Bone marrow (tissue), 2 donors: ENCODE results near the gene ACP2.

ENCODE experiments used
- DNase-seq, 2 donors: peaks; one replicate each; lab custom pipeline; 2025; lab: John Stamatoyannopoulos, UW

ACP2 gene

GRCh38 chr11:47268448-47269001 is 19.9 kb upstream of the ACP2 start:
- peak in 1 of 2 donors; percentile 67 for DNase-seq

DNA sequence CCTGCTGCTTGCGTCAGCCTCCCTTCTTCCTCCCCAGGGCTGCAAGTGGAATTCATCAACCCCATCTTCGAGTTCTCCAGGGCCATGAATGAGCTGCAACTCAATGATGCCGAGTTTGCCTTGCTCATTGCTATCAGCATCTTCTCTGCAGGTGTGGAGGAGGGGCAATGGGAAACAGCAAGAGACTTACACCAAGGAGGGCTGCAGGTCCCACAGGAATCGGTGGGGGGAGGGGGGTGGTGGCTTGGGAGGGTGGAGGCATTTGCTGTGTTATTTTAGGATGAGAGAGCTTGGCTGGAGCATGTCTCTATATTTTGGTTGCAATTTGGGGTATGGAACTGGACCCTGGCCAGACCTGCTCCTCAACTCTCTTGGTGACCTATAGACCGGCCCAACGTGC is 19.3 kb upstream of the ACP2 start:
- no peak for DNase-seq

DNA sequence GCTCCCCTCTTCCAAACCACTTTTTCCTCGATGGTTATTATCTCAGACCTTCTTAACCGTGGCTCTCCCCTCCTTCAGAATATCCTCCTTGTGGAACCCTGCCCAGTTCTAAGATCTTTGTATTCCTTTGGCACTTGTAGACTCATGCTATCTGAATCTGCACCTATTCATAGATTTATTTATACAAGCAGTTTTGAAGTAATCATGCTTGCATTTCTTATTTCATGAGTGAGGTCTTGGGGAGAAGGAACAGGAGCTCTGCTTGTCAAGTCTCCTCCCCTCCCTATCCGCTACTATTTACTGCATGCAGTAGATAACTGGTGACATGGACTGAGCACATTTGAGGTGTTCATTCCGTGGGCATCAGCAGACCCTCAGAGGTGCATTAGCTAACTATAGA is 15.9 kb upstream of the ACP2 start:
- DNase-seq = no peak

GRCh38 chr11:47264119-47264518 is 15.5 kb upstream of the ACP2 start:
- DNase-seq = no peak

DNA sequence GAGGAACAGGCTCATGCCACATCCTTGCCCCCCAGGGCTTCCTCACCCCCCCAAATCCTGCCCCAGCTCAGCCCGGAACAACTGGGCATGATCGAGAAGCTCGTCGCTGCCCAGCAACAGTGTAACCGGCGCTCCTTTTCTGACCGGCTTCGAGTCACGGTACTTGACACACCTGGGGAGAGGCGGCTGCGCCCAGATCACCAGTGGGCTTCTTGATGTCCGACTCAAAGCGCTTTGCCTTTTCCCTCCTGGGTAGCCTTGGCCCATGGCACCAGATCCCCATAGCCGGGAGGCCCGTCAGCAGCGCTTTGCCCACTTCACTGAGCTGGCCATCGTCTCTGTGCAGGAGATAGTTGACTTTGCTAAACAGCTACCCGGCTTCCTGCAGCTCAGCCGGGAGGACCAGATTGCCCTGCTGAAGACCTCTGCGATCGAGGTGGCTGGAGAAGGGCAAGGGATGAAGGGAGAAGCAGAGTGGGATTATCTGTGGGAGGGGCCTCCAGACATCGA is 12.7 kb upstream of the ACP2 start:
- DNase-seq = no peak

- DNase-seq = no peak
Measured at GRCh38 chr11:47260366-47260765, 11.8 kb upstream of the ACP2 start.

GRCh38 chr11:47259232-47259977 is 10.8 kb upstream of the ACP2 start:
- peak in 1 of 2 donors; percentile 76 for DNase-seq

DNA sequence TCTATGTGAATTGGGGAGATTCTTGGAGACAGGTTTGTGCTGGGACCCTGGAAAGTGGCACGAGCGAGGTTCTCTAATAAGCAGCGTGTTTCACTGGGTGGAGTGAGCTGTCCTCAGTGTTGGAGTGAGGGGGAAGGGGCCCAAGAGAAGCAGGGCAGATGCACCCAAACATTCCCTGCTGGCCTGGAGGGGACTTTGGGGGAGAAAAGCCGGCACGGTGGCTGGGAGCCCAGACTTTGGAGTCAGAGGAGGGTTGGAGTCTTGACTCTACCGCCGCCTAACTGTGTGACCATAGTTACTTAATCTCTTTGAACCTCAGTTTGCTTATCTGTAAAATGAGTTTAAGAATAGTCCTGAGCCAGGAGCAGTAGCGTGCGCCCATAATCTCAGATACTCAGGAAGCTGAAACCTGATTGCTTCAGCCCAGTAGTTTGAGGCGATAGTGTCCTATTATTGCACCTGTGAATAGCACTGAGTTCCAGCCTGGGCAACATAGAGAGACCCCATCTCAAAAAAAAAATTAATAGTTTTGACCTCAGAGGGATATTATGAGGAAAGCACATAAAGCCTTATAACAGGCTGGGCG is 9.8 kb upstream of the ACP2 start:
- DNase-seq = no peak

GRCh38 chr11:47257517-47258316 is 9.1 kb upstream of the ACP2 start, which contains the start of gene NR1H3:
Gene NR1H3 (plus strand): TSS chr11:47257996. CDS start chr11:47259217, 1,221 bp downstream.
- DNase-seq = no peak

- DNase-seq = no peak
Measured at GRCh38 chr11:47257177-47257516, 8.5 kb upstream of the ACP2 start.

- no peak for DNase-seq
Measured at GRCh38 chr11:47256374-47256773, 7.8 kb upstream of the ACP2 start.

- peak in 1 of 2 donors; percentile 41 for DNase-seq
Measured at GRCh38 chr11:47254386-47254785, 5.8 kb upstream of the ACP2 start.

DNA sequence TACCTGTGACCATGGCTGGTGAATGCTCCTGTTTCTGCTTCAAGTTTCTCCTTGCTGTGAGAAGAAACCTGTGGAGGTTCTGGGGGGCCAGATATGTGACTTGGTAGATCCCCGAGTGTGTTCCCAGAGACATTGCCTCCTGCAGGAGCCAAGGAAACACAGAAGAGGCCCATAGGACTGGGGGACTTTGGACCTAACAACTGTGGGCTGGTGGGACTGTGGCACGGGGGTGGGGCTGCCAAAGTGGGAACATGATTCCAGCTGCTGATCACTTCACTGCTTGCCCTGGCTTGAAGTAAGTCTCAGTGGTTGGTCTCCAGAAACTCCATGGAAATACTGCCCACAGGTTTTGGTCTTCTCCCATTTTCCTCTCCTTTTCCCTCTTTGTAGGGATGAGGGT is 5.0 kb upstream of the ACP2 start:
- DNase-seq = no peak

DNA sequence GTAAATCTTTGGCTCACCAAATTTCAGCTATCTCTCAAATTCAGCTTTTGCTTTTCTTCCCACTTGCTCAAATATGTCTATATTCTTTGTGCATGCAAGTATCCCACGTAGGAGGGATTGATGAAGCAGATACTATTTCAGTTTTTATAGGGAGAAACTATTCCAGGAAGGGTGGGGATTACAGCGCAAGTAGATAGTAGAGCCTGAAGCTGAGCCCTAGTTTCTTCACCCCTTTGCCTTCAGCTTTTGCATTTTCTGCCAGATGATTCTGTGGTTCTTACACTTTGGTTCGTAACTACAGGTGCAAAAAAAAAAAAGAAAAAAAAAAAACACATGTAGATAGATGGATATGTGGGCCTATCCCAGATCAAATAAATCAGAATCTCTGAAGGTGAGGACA is 3.1 kb upstream of the ACP2 start:
- no peak for DNase-seq

DNA sequence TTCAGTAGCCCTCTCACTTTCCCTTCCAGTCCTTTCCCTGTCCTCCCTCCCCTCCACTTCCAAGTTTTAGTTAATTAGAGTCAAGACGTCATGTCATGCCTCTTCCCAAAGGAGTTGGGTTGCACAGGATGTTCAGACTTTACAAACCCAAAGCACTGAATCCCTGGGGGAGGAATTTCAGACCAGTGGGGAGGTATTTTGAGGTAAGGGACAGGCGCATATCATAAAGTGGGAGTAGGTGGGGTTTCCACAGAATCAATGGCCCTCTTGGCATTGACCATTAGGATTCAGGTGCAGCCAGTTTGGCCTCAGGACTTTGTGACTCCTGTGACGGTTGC is 733 bp upstream of the ACP2 start:
- no peak for DNase-seq

- DNase-seq = no peak
Measured at GRCh38 chr11:47248304-47248663, 330 bp downstream of the ACP2 start.

DNA sequence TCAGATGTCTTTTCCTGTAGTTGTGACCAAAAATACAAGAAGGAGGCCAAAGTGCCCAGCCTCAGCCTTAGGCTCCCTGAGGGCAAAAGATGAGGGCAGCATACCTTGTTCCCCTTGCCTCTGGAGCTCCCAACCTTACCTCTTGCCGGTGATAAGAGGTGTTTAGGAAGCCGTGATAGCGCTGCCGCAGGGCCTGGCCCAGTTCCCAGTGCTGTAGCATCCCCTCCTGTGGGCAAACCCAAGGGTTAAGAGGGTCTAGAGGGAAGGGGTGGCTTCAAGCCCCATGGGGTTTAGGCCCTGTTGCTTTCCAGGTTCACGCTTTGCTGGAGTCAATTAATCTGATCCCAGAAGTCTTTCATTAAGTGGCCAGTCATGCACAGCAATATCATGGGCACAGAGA is 1.1 kb downstream of the ACP2 start:
- DNase-seq = no peak

- DNase-seq = no peak
Measured at GRCh38 chr11:47245611-47246357, 2.8 kb downstream of the ACP2 start.

GRCh38 chr11:47244448-47245350 is 3.9 kb downstream of the ACP2 start:
- no peak for DNase-seq

DNA sequence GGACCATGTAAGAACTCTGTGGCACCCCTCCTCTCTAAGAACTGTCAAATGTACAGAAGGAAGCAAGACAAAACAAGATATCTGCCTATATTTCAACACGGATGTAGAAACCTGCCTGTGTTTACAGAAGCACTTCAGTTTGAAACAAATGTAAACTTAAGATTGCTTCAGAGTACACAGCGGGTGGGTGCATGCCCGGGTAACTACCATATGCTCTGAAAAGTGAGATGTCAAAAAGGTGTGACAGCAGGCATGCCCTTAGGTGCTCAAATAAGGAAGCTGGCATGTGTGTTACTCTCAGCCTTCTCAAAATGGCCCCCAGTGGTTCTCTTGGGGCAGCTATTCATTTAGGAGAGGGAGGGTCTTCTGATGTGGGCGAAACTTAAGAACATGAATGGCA is 5.2 kb downstream of the ACP2 start:
- DNase-seq = no peak

DNA sequence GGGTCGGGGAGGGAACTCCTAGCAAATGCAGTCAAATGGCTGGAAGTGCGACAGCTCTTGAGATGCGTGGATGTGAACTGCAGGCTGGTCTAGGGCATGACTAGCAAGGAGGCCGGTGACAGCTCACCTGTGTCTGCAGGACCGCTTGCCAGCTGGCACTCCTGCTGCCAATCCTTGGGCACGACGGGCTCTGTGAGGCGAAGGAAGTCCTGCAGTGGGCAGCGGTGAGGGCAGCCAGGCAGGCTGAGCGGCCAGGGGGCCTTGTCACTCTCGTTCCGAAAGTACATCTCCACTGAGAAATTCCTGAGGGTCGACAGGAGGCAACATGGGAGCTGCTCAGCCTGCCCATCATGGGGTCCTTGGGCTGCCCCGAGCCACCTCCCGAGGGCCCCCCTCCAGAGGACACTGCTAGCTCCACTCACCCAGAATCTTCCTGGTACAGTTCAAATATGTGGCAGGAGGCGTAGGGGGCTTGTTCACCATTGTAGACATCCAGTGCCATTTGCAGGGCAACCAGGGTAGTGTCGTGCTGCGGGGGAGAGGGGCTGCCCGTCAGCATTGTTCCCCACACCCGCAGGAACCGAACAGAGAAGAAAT is 5.9 kb downstream of the ACP2 start:
- DNase-seq = no peak
